Astrocyte of the cerebellum (primary cell): ENCODE results near the gene SLC35F2.
"Not testable (repeated sequence)": the region's sequence is repeated elsewhere in the genome, so short reads cannot be mapped to it uniquely, and the experiment has no call there.

Experiments
- DNase-seq: peaks from one replicate; pipeline ENCODE4 v3.0.0-alpha.2; 2011; ENCODE audit warnings: low read depth
- H3K4me3 ChIP-seq: 2 replicates; pipeline ENCODE4 v1.5.1; 2011; ENCODE audit warnings: mild to moderate bottlenecking, low read depth, low read length, moderate library complexity
- CTCF ChIP-seq: IDR thresholded peaks from 2 replicates; pipeline ENCODE4 v1.5.1; 2012; ENCODE audit warnings: low read length, low read depth, moderate library complexity, mild to moderate bottlenecking; ENCODE audit errors: missing control alignments
- in situ Hi-C: cut with HindIII; loops from 2 replicates; pipeline ENCODE4 v1.10.0; 2017; ENCODE audit warnings: low sequenced_read_pairs

SLC35F2 gene

GRCh38 chr11:107769189-107769588 is 89.4 kb downstream of the SLC35F2 start:
- in situ Hi-C loops = no loop called here
- TF ChIP-seq CTCF = no peak
- H3K4me3 ChIP-seq = no peak overlapping the region
- DNase-seq = peak; percentile 20

GRCh38 chr11:107758719-107759355 is 99.8 kb downstream of the SLC35F2 start:
- in situ Hi-C loops, DNase-seq: not testable (repeated sequence)

GRCh38 chr11:107757661-107758060 is 100.9 kb downstream of the SLC35F2 start:
- in situ Hi-C loops = no loop called here
- DNase-seq = no peak
- no peak overlapping the region for H3K4me3 ChIP-seq
- TF ChIP-seq CTCF = no peak

More at GRCh38 chr11:107758719-107759355, 99.8 kb downstream of the SLC35F2 start:
- not testable (repeated sequence) for H3K4me3 ChIP-seq

GRCh38 chr11:107756553-107756952 is 102.0 kb downstream of the SLC35F2 start:
- DNase-seq = no peak
- no peak overlapping the region for H3K4me3 ChIP-seq
- TF ChIP-seq CTCF = no peak
- in situ Hi-C loops = no loop called here

GRCh38 chr11:107752949-107753822 is 105.4 kb downstream of the SLC35F2 start:
- no peak overlapping the region for H3K4me3 ChIP-seq
- no peak for DNase-seq
- no peak for TF ChIP-seq CTCF
- in situ Hi-C loops = no loop called here

GRCh38 chr11:107752508-107752907 is 106.1 kb downstream of the SLC35F2 start:
- in situ Hi-C loops = no loop called here
- no peak for DNase-seq
- TF ChIP-seq CTCF = no peak
- H3K4me3 ChIP-seq = no peak overlapping the region

GRCh38 chr11:107751082-107751481 is 107.5 kb downstream of the SLC35F2 start:
- no peak for TF ChIP-seq CTCF
- DNase-seq = no peak
- no peak overlapping the region for H3K4me3 ChIP-seq
- in situ Hi-C loops = no loop called here
